DMS53 treated with DMSO at 0.1 percent for 48 hours (cell line): Measurements from ENCODE around the gene SLC24A3.

ENCODE experiments used
- DNase-seq: peaks from one replicate; lab custom pipeline; 2025; ENCODE audit not compliant: unreplicated experiment; lab: John Stamatoyannopoulos, UW

Gene SLC24A3

DNA sequence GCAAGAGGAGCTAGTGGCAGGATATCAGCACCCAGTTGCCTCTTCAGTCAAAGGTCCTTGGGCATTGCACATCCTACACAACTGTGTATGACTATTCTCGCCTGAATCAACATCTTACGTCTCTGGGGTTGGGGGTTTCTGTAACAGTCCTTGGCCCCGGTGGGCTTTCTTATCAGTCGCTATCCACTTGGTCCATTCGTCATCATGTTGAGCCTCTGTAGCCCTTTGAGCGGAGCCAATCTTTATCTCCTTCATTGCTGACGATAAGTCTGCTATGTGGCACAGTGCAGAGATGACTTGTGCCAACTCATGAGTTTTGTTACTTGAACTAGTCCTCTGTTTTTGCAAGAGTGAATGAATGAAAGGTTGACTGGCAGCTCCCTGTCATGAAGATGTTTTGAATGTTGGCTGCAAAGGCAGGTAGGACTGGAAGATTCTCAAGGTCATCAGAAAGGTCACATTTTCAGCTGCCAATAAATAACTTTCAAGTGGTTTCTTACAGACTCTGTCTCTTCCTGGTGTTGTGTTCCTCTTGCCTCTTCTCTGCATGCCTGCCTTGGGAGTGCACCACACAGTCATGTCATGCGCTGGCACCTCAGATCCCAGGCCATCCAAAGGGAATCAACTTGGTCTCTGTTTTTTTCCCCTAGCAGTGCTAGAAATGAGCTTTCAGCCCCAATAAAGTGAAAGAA lies 238.9 kb downstream of the SLC24A3 start:
- DNase-seq = no peak

DNA sequence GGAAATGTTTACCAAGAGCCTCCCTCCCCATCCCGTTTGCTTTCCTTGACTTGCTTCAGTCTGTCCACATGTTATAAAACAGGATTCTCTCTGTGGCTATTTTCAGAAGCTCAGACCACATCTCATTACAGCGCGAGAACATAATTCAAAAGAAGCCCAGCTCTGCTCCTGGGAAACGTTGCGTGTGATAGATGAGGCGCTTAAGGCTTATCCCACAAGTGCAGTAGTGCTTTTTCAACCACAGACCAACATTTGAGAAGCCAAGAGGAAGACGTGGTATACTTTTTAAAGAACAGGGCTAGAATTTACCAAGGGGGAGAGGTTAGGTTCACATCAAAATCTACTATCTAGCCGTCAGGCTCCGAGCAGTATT lies 239.5 kb downstream of the SLC24A3 start:
- no peak for DNase-seq

DNA sequence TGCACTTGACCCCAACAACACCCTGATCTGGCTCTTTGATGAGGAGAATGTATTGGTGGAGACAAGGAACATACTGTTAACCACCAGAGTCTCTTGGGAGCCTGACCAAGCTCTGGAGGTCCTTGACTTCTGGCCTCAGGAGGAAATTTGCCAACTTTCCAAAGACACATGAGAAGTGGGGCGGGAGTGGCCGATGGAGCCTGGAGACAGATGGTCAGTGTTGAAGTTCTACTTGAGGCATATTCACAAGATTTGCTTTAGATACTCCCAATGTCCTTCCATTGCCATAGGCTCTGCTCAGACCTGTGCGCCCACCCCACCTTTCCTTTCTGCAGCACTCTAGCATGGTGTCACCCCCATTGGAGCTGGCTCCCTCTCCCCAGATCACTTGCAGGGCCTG lies 241.0 kb downstream of the SLC24A3 start:
- DNase-seq = no peak

DNA sequence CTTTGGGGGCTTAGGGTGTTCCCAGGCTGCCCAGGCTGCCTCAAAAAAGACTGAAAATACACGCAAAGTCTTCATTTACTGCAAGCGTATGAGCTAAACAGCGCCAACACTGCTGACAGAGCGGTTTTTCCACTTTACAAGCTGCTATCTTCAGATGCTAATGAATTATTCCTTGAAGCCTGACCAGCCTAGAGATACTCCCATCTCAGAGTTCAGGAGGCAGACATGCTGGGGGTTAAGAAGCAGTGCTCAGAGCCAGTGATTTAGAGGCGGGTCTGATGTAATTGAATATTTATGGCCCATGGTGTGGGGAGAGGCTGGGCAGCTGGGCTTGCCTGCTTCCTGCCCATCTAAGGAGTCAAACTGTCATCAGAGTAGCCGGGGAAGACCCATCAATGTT lies 241.4 kb downstream of the SLC24A3 start:
- no peak for DNase-seq

DNA sequence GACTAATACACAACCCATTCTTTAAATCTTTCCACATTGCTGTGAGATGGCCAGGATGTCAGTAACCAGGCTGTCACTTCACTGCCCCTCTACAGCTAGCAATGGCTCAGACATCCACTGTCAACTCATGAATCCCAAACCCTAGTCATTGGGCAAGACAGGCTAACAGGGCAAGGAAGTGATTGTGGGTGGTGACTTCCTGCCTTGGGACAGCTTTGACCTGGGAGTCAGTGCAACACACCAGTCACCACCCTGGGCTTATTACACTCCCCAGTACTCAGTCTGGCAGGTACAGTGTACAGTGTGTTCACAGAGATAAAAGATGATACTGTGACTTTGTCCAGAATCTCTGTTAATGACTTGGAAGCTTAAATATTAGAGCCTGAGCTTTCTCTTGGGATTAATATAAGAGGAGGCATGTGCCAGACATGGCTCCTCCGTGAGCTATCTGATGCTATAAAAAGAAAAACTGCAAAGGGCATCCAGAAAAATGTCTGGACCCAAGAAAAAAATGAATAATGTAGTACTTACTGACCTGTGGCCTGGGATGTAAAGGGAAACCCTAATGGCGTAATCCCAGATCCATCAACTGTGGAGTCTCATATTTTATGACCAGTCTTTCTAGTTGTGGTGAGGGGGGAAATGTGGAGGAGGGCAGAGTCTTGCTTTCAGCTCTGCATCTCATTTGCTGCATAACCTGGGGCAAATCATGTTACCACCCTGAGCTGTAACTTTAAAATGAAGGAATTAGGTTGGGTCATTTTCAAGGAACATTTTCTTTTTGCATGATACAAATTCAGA lies 244.4 kb downstream of the SLC24A3 start:
- no peak for DNase-seq

DNA sequence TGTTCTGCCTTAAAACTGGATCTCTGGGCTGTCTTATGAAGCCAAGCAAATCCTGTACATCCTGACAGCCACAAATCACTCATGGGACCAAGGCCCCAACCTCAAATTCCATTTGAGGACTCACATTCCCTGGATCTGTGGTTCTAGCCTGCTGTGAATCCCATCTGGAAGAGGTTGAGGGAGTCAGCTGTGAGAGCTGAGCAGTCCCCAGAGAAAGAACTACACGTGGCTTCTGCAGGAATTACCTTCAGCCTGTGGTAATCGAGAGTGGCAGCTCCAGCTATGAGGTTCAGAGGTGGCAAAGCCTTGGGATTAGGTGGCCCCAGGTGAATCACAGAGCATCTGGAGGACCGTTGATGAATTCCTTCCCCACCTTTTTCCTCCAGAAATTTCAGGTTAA lies 245.2 kb downstream of the SLC24A3 start:
- no peak for DNase-seq

DNA sequence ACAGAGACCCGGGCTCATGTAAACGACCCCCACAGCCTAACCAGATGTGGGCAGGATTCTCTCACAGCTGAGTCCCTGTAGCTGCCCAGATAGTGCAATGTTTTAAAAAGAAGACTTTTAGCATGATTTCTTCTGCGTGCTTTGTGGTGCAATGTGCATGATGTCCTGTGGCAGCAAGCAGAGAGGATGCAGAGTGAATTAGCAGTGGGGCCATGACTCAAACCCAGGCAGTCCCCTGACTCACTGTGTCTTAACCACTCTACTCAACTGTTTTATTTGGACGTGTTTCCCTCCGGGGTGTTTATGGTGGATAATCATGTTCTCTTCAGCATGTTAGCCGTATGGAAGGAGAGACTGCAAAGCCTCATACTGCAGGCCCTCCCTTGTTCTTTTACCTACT lies 247.9 kb downstream of the SLC24A3 start:
- DNase-seq = no peak

DNA sequence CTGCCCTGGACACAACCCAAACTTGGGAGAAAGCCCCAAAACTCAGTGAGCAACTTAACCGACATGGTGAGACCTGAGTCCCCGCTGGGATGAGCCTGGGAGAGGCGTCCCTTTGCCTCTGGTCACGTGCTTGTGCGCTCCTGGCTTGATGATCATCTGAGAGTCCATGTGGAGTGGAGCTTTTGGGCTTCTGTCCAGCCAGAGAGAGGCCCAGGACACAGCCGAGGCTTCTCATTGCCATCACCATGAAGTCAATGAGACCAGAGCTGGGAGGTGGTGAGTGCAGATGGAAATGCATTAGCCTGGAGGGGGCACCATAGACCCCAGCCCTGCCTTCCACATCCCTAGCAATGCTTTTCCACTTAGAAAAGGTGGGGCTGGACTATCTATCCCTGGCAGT lies 250.0 kb downstream of the SLC24A3 start:
- no peak for DNase-seq

DNA sequence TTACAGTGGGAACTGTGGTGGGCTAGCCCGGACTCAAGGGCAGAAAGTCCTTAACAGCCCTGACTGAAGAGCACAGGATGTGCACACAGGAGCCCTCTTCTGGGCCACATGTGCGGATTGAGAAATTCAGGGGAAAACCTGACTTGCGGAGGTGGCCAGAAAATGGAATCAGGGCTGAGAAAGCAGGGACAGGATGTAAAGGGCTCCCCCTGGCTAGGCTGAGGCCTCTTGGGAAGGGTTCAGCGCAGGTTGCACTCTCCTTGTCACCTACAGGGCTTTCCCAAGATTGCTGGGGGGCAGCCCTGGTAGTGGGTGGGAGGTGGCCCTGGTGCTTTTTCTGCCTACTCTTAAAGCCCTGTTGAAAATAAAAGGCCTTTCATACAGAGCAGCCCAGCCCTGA lies 251.2 kb downstream of the SLC24A3 start:
- DNase-seq = no peak

DNA sequence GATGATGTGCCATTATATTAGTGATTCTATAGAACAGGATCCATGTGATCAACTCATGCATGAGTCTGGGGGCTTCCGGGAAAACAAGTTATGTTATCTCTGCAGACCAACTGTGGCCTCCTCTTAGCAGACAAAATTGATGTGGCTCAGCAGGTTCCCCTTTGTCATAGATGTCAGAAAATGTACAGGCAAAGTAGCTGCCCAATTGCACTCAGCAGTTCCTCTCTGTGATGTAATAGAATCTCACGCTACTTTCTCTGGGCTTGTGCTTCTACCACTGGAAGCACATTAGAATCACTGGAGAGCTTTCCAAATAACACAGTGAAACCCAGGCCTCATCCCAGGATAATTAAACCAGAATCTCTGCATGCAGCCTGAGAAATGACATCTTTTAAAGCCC lies 253.1 kb downstream of the SLC24A3 start:
- no peak for DNase-seq

DNA sequence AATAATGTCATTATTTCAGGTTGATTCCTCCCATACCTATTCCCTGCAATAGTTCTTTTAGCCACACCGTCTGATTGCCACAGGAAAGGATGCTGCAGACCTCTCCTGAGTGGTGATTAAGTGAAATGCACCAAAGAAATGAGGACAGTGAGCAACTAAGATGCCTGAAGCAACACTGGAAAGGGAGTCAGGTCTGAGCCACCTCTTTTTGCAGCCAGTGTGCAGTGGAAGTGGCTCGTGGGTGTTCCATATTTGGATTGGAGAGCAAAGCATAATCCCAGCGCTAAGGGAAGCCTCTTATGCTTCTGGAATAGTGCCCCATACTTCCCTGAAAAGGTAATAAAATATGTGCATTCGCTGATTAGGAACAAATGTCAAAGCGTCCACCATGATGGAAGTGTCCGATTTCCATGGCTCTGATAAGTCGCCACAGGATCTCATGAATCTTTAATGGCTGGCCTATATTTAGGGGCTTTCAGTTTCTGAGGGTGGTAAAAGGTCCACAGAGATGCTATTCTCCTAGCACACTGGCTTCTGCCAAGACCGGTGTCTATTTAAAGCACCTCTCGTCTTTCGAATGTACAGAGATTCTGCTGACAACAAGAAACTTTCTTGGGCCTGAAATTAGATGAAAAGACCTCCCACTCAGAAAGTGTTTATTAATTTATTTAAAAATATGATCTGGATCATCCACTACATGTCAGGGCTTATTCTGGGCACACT lies 253.9 kb downstream of the SLC24A3 start:
- DNase-seq = no peak

DNA sequence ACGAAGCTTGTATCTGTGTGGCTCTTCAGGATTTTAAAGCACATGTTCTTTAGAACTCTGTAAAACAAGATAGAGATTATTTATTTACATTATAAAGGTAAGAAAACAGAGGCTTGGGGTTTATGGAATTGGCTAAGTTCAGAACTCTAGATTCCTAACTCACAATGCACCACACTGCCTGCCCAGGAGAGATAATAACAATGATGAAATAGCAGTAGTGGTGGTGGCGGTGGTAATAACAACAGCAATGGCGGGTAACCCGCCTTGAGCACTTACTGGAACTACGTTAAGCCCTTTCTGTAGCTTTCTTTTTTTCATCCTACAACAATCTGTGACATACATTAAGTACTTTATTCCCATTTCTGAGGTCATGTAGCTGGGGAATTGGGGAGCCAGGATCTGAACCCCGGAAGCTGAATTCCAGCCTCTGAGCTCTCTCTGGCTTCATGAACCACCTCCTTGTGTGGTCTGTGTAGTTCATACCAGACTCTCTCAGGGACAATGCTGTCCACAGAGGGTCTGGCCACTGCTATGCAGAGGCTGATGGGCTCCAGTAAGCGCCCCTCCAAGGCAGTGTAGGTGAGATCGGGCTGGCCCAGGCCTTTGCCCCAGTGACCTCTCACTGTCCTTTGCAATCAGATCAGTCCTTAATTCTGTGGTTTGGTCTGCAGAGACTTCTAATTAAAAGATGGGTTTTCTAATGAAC lies 260.9 kb downstream of the SLC24A3 start:
- DNase-seq = no peak

DNA sequence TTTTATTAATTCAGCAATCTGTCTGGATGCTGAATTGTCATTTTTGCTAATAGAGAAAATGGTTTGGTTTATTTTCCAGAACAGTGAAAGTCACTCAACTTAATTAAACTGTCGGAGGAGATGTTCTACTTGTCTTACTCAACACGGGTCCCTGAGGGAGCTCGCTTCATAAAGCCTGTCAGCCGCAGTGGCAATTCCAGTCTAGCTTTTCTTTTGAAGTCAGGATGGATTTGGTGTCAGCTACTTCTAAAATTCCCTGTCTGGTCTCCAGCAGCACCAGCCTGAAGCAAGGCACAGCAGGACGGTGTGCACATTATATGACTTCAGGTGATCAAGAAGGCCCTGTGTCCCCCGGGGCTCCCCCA lies 261.5 kb downstream of the SLC24A3 start:
- DNase-seq = no peak

DNA sequence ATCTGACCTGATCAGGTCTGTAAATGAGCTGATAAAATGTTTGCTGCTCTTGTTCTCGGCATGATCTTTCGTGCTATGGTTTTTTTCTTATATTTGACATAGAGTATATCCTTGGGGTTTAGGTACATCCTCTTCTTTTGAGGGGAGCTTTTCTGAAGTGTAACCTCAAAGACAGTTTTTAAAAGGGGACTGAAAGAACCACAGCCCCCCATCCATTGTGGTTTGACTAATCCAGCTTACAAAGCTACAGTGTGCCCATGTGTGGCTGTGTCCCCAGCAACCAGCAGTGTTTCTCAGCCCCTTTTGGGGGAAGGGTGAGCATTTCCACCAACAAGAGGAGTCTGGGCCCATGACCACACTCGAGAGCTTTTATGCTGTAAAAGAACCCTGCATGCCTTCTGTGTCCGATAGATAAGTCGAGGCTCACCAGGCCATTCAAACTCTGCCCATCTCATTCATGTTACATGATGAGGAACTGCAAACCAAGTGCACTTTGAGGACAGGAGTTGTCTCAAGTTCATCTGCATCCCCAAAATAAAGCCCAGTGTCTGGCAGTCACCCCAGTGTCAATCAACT lies 266.0 kb downstream of the SLC24A3 start:
- no peak for DNase-seq

DNA sequence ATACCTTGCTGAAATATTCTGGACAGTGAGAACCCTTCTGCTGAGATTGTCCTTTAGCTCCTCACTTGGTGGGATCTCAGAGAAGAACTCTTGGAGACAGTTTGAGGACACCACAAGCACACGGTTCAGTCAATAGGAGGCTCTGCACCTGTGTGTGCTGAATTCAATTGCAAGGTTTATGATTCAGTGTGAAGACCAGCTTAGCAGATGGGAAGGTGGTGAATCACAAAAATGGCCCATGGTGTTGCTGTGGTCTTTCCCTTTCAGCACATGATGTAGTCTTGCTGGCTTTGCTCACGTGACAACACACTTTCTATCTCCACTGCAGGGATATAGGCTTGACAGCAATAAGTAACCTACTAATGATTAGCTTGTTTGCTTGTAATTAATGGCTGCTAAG lies 270.3 kb downstream of the SLC24A3 start:
- no peak for DNase-seq

DNA sequence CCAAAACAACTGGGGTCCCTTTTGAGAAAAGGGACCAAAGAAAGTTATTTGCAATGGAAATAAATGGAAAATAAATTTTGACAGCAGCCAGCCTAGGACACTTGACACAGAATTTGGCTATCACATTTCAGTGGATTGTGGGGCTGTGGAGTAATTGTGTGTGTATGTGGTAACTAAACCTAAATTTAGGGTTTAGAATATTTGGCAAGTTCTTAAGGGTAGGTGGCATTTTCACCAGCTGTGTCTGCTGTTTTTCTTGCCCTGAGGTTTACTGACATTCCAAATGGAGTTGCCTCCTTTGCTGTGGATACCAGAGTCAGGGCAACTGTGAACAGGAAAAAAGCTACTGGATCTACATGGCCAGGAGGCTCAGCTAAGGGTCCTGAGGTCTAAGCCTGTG lies 270.9 kb downstream of the SLC24A3 start:
- no peak for DNase-seq

DNA sequence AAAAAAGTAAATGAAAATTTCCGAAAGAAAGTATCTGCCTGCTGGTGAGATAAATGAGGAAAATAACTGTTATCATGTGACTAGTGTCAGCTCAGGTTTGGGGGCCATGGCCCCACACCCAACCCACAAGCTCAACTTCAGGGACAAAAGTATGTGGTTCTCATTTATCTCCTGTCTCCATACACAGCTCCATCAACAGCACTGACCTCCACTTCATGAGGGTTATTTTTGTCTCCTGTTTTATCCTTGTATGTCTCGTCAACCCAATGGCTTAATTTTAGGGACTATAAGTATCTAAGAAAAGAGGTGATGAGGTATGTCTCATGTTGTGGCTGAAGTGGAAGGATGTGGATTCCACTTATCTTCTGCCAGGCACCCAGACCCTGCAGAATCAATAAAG lies 274.0 kb downstream of the SLC24A3 start:
- no peak for DNase-seq

DNA sequence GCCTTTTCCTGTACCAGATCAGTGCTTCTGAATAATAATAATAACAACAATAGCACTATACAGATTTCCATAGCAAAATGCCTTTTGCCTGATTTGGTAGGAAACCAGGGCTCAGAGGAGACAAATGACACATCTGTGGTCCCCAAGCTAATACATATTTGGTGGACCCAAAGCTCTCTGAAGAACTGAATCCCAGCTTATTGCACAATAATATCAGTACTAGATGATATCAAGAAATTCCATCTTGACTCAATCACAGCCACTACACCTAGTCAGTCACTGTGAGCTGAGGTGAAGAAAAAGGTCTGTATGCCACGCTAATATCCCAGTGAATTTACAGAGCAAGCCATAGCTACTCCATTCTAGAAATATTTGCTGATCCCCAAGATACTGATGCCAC lies 275.0 kb downstream of the SLC24A3 start:
- DNase-seq = no peak

DNA sequence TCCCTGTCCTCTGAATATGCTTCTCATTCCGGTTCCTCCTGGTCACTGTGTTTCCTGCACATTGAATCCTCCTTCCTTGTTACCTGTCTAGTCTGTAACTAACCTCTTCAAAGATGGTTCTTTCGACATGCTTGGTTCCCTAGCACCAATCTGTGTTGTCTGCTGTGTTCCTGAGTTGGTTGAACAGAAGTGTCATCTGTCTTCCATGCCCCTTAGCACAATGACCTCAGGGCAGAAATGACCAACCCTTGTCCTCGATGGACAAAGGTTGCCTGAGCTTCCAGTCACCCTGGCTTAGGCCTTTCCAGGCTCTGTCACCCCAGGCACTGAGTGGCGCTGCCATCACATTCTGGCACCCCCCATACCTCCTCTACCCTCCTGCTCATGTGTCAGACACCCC lies 278.8 kb downstream of the SLC24A3 start:
- no peak for DNase-seq

DNA sequence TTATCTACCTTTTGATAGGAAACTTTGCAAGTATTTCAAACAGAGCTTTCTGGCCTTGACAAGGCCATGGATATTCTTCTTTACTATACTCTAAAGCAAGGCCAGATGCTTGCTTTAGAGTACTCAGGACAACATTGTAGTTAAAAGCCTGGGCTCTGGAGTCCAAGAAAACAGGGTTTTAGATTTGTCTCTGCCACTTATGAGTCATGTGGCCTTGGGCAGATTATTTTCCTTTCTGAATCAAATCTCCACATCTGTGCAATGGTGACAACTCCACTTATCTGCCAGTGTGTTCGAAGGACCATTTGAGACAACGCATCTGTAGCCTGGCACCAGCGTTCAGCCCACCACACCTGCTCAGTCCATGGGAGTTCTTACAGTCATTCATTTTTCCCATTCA lies 279.7 kb downstream of the SLC24A3 start:
- no peak for DNase-seq

DNA sequence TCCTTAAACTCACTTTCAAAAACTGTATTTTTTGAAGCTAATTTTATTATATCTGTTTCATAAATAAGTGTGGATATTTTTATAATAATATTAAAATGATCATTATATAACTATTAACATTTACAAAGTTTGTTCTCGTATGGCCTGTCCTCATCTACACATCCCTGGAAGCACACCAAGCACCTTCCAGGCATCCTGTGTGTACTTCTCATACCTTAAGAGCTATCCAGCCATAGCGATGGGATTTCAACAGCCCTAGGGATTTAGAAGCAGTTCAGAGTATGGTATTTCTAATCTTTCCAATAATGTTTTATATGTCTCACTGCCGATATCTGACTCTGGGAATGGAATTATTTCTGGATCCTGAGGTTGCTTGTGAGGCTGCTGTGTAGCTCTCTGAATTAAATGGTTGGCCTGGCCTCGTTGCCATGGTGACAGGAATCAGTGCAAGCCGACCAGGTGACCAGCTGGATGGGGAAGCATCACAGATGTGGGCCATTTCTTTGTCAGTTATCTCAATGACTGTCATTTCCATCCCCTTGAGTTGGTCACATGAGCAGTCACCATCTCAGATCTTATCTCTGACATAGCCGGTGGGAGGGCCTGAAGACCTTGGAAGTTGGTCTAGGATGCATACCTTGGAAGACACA lies 280.4 kb downstream of the SLC24A3 start:
- no peak for DNase-seq
